Mammary epithelial cell (primary cell): ENCODE results near the gene ERBB4.

ENCODE experiments used
- EZH2 ChIP-seq: IDR thresholded peaks from 2 replicates; pipeline ENCODE4 v1.6.1; 2012; ENCODE audit warnings: low read length, inconsistent platforms, borderline replicate concordance
- TF ChIP-seq, protein P1 (sequence below), 2 donors: IDR thresholded peaks in 1 of 2; conservative IDR thresholded peaks in 1 of 2; 2 replicates each; pipeline ENCODE4 v1.5.1; 2011 to 2012; ENCODE audit warnings: inconsistent platforms in 2 of 2, low read length in 2 of 2, mild to moderate bottlenecking in 2 of 2, control low read depth in 1 of 2, low read depth in 1 of 2; ENCODE audit not compliant: insufficient read depth in 1 of 2; ENCODE audit errors: extremely low read depth in 1 of 2

DNA sequence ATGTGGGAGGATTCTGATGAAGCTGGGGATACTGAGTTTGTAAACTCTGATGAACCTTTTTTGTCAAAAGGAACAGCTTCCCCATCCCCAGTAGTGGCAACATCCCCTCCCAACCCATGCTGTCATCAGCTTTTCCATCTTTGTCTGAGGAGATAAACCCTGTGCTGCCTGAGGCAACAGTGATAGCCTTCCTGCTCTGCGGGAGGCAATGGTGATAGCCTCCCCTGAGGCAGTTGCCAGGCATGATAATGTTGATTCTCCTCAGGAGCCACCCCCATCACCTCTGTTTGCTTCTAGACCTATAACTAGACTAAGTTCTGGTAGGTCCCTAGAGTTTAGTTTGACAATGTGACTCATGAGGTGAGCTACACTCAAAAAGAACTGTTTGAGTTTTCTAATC lies 97.5 kb downstream of the ERBB4 start:
- TF ChIP-seq, protein P1, sequence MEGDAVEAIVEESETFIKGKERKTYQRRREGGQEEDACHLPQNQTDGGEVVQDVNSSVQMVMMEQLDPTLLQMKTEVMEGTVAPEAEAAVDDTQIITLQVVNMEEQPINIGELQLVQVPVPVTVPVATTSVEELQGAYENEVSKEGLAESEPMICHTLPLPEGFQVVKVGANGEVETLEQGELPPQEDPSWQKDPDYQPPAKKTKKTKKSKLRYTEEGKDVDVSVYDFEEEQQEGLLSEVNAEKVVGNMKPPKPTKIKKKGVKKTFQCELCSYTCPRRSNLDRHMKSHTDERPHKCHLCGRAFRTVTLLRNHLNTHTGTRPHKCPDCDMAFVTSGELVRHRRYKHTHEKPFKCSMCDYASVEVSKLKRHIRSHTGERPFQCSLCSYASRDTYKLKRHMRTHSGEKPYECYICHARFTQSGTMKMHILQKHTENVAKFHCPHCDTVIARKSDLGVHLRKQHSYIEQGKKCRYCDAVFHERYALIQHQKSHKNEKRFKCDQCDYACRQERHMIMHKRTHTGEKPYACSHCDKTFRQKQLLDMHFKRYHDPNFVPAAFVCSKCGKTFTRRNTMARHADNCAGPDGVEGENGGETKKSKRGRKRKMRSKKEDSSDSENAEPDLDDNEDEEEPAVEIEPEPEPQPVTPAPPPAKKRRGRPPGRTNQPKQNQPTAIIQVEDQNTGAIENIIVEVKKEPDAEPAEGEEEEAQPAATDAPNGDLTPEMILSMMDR (conservative IDR thresholded peaks at IDR 0.05 in 1 of 2, IDR thresholded peaks at IDR 0.05 in 1 of 2; ENCODE audit: extremely low read depth in 1 of 2, insufficient read depth in 1 of 2, low read depth in 1 of 2, low read length in 2 of 2): no peak
- TF ChIP-seq EZH2: no peak
